Spleen (tissue), 11 donors: Measurements from ENCODE around the gene ABHD1. TPM values are rescaled to one million over a fixed set of nuclear protein-coding genes. Genes with fewer than 3 reads are reported as not detected.
A peak's percentile ranks its signal among the peaks of the same experiment; 100 is the strongest.

Experiments
- DNase-seq: peaks from one replicate; pipeline ENCODE4 v3.0.0-alpha.2; 2020
- H3K27ac ChIP-seq, 8 donors: fragments of 200-600 bp; sonication (generic) in 7 of 8; 1 replicate in 4 of 8; 2 replicates in 4 of 8; pipeline versions ENCODE4 v1.5.0 to v1.8.0; 2016 to 2021; ENCODE audit warnings: inconsistent platforms in 4 of 8, mild to moderate bottlenecking in 4 of 8, moderate library complexity in 1 of 8
- H3K27me3 ChIP-seq, 7 donors: fragments of 200-600 bp; sonication (generic) in 6 of 7; replicated peaks in 1 of 7; 1 replicate in 4 of 7; 2 replicates in 3 of 7; pipeline versions ENCODE4 v1.5.0 to v1.8.0; 2016 to 2021; ENCODE audit warnings: inconsistent platforms in 3 of 7, mild to moderate bottlenecking in 1 of 7
- H3K36me3 ChIP-seq, 6 donors: fragments of 200-600 bp; sonication (generic) in 5 of 6; 1 replicate in 4 of 6; 2 replicates in 2 of 6; pipeline versions ENCODE4 v1.5.0 to v1.8.0; 2016 to 2021; ENCODE audit warnings: inconsistent platforms in 2 of 6
- H3K4me1 ChIP-seq, 6 donors: fragments of 200-600 bp; sonication (generic) in 5 of 6; 1 replicate in 3 of 6; 2 replicates in 3 of 6; pipeline versions ENCODE4 v1.5.0 to v1.8.0; 2016 to 2021; ENCODE audit warnings: inconsistent platforms in 3 of 6
- H3K4me3 ChIP-seq, 8 donors: fragments of 200-600 bp; sonication (generic) in 7 of 8; 1 replicate in 4 of 8; 2 replicates in 4 of 8; pipeline versions ENCODE4 v1.5.0 to v1.8.0; 2016 to 2021; ENCODE audit warnings: inconsistent platforms in 4 of 8, mild to moderate bottlenecking in 4 of 8, moderate library complexity in 2 of 8
- H3K9me3 ChIP-seq, 8 donors: fragments of 200-600 bp; sonication (generic) in 7 of 8; 1 replicate in 4 of 8; 2 replicates in 4 of 8; pipeline versions ENCODE4 v1.5.0 to v1.8.0; 2016 to 2021; ENCODE audit warnings: inconsistent platforms in 4 of 8
- POLR2A ChIP-seq, 3 donors: fragments of 450-650 bp; IDR thresholded peaks; one replicate each; pipeline ENCODE4 v1.5.1; 2017; ENCODE audit warnings: antibody characterized with exemption in 3 of 3, mild to moderate bottlenecking in 1 of 3
- POLR2AphosphoS5 ChIP-seq, 3 donors: sonication (generic); formaldehyde crosslinking; IDR thresholded peaks; one replicate each; pipeline ENCODE4 v1.5.1; 2017; ENCODE audit warnings: antibody characterized with exemption in 3 of 3
- WGBS, 5 donors: extraction: QIAGEN DNeasy Blood & Tissue Kit in 3 of 5; methylation state at CpG; one replicate each; pipeline versions ENCODE4 v1.1.5 to v1.1.7; 2013 to 2018; 5-methylcytosine and 5-hydroxymethylcytosine counted together
- intact Hi-C: fragments of 100-400 bp; cut with DNase I; formaldehyde crosslinking; loops from one replicate; pipeline ENCODE4 v1.15.0; 2023; ENCODE audit warnings: low total_unique reads
- polyA plus RNA-seq, 3 donors: library from polyadenylated mRNA; stranded (reverse); fragments of 200-250 nt; gene quantifications; one replicate each; pipeline ENCODE4 v1.2.1, GENCODE V29; 2013
- total RNA-seq, 7 donors: library from RNA; depleted of rRNA in 3 of 7; stranded (reverse); fragments of >200 nt in 3 of 7; fragmentation: NEBNext Ultra II Directional in 4 of 7; extraction: Animal tissue kit (Norgen Biotek cat#: 25700) in 4 of 7; gene quantifications; one replicate each; pipeline versions ENCODE4 v1.1.0 to v1.2.1, GENCODE V29; 2016 to 2021
- TF ChIP-seq, protein P1 (sequence below), 11 experiments: fragments of 200-600 bp in 7 of 11; fragments of 450-650 bp in 4 of 11; sonication (generic) in 4 of 11; IDR thresholded peaks in 8 of 11; conservative IDR thresholded peaks in 3 of 11; 1 replicate in 7 of 11; 2 replicates in 4 of 11; pipeline versions ENCODE4 v1.4.0 to v1.8.0; 2016 to 2021; ENCODE audit warnings: antibody characterized with exemption in 11 of 11, inconsistent platforms in 4 of 11, mild to moderate bottlenecking in 1 of 11
- donor health status: healthy with polysubstance abuse.
- donor health status: DM: no; HTN: no; CAD: no; lungs with moderate emphysema.
- donor health status: DM: no; HTN: no; CAD: no.
- donor health status: Bipolar disorder and iron deficiency.
- donor health status: healthy.
- donor health status: DM: no; HTN: no; CAD: no.
- donor health status: DM: yes; HTN: yes; CAD: no.

The ABHD1 gene
- total and polyA plus RNA-seq, 10 donors = 0.38 to 1.6 (median 0.66) TPM; not detected in 1

DNA sequence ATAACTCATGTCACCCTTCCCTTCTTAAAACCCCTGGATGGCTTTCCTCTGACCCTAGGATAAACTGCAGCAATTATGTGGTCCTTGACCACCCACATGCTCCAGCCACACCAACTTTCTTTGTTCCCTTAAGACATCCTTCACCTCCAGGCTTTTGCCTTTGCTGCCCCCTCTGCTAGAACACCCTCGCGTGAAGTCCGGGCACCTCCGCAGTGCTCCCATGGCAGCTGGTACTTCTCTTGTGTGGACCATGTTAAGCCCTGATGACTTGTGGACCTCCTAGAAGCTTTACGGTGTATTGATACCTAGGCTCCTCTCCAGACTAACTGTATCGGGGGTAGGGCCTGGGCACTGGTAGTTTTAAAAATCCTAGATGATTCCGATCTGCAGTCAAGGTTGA is 824 bp upstream of the ABHD1 start:
- 91 to 96% (median 95%) methylated on average over 7 of the region's 7 CpGs for WGBS, 5 donors

GRCh38 chr2:27125104-27125503 is 1.5 kb downstream of the ABHD1 start:
- 87 to 97% (median 91%) methylated on average over 3 of the region's 3 CpGs for WGBS, 5 donors
- Histone ChIP-seq H3K4me1 (peaks cover 0 to 19% (median 11%) of the 10 kb centered on the region in 6 donors), H3K9me3 (no peaks in the 10 kb centered on the region), H3K27ac (no peak overlapping the region), H3K4me3 (no peak overlapping the region), H3K36me3 (peaks cover 0 to 14% (median 6%) of the 10 kb centered on the region in 6 donors), H3K27me3 (peaks cover 0 to 7% (median 0%) of the 10 kb centered on the region in 7 donors)
- TF ChIP-seq POLR2A (IDR thresholded peaks at IDR 0.05) = no peak
- TF ChIP-seq, protein P1, sequence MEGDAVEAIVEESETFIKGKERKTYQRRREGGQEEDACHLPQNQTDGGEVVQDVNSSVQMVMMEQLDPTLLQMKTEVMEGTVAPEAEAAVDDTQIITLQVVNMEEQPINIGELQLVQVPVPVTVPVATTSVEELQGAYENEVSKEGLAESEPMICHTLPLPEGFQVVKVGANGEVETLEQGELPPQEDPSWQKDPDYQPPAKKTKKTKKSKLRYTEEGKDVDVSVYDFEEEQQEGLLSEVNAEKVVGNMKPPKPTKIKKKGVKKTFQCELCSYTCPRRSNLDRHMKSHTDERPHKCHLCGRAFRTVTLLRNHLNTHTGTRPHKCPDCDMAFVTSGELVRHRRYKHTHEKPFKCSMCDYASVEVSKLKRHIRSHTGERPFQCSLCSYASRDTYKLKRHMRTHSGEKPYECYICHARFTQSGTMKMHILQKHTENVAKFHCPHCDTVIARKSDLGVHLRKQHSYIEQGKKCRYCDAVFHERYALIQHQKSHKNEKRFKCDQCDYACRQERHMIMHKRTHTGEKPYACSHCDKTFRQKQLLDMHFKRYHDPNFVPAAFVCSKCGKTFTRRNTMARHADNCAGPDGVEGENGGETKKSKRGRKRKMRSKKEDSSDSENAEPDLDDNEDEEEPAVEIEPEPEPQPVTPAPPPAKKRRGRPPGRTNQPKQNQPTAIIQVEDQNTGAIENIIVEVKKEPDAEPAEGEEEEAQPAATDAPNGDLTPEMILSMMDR (IDR thresholded peaks at IDR 0.05 in 8 of 11, conservative IDR thresholded peaks at IDR 0.05 in 3 of 11) = no peak
- TF ChIP-seq POLR2AphosphoS5 (IDR thresholded peaks at IDR 0.05) = no peak
- intact Hi-C loops = no loop called here
- DNase-seq = no peak

More for the DNA sequence above, 824 bp upstream of the ABHD1 start:
- TF ChIP-seq POLR2AphosphoS5 (IDR thresholded peaks at IDR 0.05) = no peak
- TF ChIP-seq POLR2A (IDR thresholded peaks at IDR 0.05) = no peak
- TF ChIP-seq, protein P1 (IDR thresholded peaks at IDR 0.05 in 8 of 11, conservative IDR thresholded peaks at IDR 0.05 in 3 of 11) = no peak
- peak; percentile 64 for DNase-seq
- intact Hi-C loops = no loop called here
- H3K4me3 ChIP-seq = peak overlapping the region in 4 of 8 donors; percentile 47 to 85 (median 60)
- no peaks in the 10 kb centered on the region for H3K9me3 ChIP-seq
- peaks cover 0 to 30% (median 18%) of the 10 kb centered on the region in 7 donors for H3K27me3 ChIP-seq
- peaks cover 0 to 35% (median 23%) of the 10 kb centered on the region in 6 donors for H3K4me1 ChIP-seq
- peak overlapping the region in 5 of 8 donors; percentile 70 to 87 (median 77) for H3K27ac ChIP-seq
- H3K36me3 ChIP-seq = no peaks in the 10 kb centered on the region

DNA sequence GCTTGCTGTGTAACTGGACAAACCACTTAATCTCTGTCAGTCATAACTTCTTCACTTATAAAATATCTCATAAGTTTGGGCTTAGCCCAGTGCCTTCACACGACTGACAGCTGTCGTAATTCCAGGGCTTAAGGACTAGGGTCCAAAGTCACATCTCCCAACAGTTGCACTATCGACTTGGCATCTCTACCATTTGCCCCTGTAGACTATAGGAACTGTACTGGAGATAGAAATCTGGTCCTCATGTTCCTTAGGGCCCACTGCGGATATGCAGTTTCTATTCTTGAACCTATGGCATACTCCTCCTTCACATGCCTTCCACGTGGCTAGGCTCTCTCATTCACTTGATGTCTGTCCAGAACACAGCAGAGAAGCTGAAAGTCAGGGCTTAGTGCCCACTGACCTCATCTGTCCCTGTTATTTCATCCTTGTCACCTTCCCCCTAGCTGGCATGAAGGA is 2.7 kb downstream of the ABHD1 start:
- no peak for DNase-seq
- intact Hi-C loops = no loop called here
- no peak overlapping the region for H3K27ac ChIP-seq
- H3K4me1 ChIP-seq = peaks cover 0 to 19% (median 11%) of the 10 kb centered on the region in 6 donors
- H3K4me3 ChIP-seq = no peak overlapping the region
- H3K27me3 ChIP-seq = no peaks in the 10 kb centered on the region
- WGBS, 5 donors = 60 to 71% (median 63%) methylated on average over 5 of the region's 5 CpGs
- TF ChIP-seq POLR2A (IDR thresholded peaks at IDR 0.05) (no peak), POLR2AphosphoS5 (IDR thresholded peaks at IDR 0.05) (no peak)
- TF ChIP-seq, protein P1 (IDR thresholded peaks at IDR 0.05 in 8 of 11, conservative IDR thresholded peaks at IDR 0.05 in 3 of 11) = no peak
- no peaks in the 10 kb centered on the region for H3K9me3 ChIP-seq
- H3K36me3 ChIP-seq = peaks cover 0 to 26% (median 18%) of the 10 kb centered on the region in 6 donors

DNA sequence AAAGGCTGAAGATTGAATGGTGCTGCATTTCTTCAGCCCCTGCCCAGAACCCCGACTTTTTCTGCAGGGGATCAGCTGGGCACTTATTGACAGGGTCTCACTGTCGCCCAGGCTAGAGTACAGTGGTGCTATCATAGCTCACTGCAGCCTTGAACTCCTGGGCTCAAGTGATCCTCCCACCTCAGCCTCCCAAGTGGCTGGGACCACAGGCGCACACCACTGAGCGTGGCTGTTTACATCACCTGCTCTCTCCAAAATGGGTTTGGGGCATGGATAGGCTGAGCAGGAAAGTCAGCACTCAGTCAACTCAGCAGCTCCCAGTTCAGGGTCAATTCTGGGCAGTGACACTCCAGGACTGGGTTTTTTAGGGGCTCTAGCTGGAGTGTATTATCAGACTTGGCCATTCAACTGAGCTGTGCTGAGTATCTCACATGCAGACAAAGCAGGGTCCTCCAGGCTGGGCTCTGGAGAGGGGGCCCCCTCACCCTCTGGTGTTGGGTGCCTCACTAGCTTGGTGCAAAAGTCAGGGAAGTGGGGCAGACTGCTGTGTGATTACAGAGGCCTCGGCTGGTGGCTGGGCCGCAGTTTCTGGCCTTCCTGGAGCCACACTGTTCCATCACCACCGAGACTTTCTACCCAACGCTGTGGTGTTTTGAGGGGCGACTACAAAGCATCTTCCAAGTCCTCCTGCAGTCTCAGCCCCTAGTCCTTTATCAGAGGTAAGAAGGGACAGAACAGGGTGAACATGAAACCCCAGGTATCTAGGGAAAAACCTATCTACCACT is 4.5 kb downstream of the ABHD1 start:
- intact Hi-C loops = no loop called here
- TF ChIP-seq POLR2A (IDR thresholded peaks at IDR 0.05) (no peak), POLR2AphosphoS5 (IDR thresholded peaks at IDR 0.05) (peak in 1 of 3 donors; percentile 43)
- no peak overlapping the region for H3K27ac ChIP-seq
- H3K4me1 ChIP-seq = peaks cover 2 to 24% (median 17%) of the 10 kb centered on the region in 6 donors
- peaks cover 0 to 44% (median 31%) of the 10 kb centered on the region in 6 donors for H3K36me3 ChIP-seq
- no peak for DNase-seq
- H3K27me3 ChIP-seq = no peaks in the 10 kb centered on the region
- WGBS, 5 donors = 86 to 94% (median 90%) methylated on average over 7 to 9 of the region's 9 CpGs
- no peak overlapping the region for H3K4me3 ChIP-seq
- H3K9me3 ChIP-seq = no peaks in the 10 kb centered on the region
